ENCODE data around the gene FBXO4.

Gene FBXO4

GRCh38 chr5:41893074-41893851, 31.8 kb upstream of the FBXO4 start:
- Histone ChIP-seq H3K27ac (ENCODE audit: low read depth, low read length) (no peak overlapping the region), H3K4me3 (ENCODE audit: low read length) (no peak overlapping the region), H3K27me3 (ENCODE audit: control insufficient read depth, insufficient read depth, low read length) (no peaks in the 10 kb centered on the region), H3K4me1 (ENCODE audit: control insufficient read depth, insufficient read depth, low read length) (no peaks in the 10 kb centered on the region), H3K36me3 (ENCODE audit: control insufficient read depth, insufficient read depth, low read length) (no peaks in the 10 kb centered on the region), H3K9ac (ENCODE audit: low read length) (no peak overlapping the region)

- Histone ChIP-seq H3K27me3 (ENCODE audit: control insufficient read depth, insufficient read depth, low read length) (no peaks in the 10 kb centered on the region), H3K4me1 (ENCODE audit: control insufficient read depth, insufficient read depth, low read length) (no peaks in the 10 kb centered on the region), H3K27ac (ENCODE audit: low read depth, low read length) (no peak overlapping the region), H3K36me3 (ENCODE audit: control insufficient read depth, insufficient read depth, low read length) (no peaks in the 10 kb centered on the region), H3K4me3 (ENCODE audit: low read length) (no peak overlapping the region), H3K9ac (ENCODE audit: low read length) (no peak overlapping the region)
These were observed 28.9 kb upstream of the FBXO4 start for GRCh38 chr5:41896230-41896629.

GRCh38 chr5:41903382-41903891, 21.6 kb upstream of the FBXO4 start:
- Histone ChIP-seq H3K36me3 (ENCODE audit: control insufficient read depth, insufficient read depth, low read length) (no peaks in the 10 kb centered on the region), H3K4me3 (ENCODE audit: low read length) (peak overlapping the region; percentile 68), H3K9ac (ENCODE audit: low read length) (no peak overlapping the region), H3K4me1 (ENCODE audit: control insufficient read depth, insufficient read depth, low read length) (peaks cover 7% of the 10 kb centered on the region), H3K27ac (ENCODE audit: low read depth, low read length) (peak overlapping the region; percentile 87), H3K27me3 (ENCODE audit: control insufficient read depth, insufficient read depth, low read length) (no peaks in the 10 kb centered on the region)

- H3K27ac ChIP-seq (ENCODE audit: low read depth, low read length) = peak within 1 kb of the TSS; percentile 87
- peaks cover 7% of the 10 kb centered on the region for H3K4me1 ChIP-seq (ENCODE audit: control insufficient read depth, insufficient read depth, low read length)
- peak within 1 kb of the TSS; percentile 90 for H3K4me3 ChIP-seq (ENCODE audit: low read length)
- no peaks in the 10 kb centered on the region for H3K27me3 ChIP-seq (ENCODE audit: control insufficient read depth, insufficient read depth, low read length)
- peak within 1 kb of the TSS; percentile 87 for H3K9ac ChIP-seq (ENCODE audit: low read length)
- no peaks in the 10 kb centered on the region for H3K36me3 ChIP-seq (ENCODE audit: control insufficient read depth, insufficient read depth, low read length)
These were observed 20.9 kb upstream of the FBXO4 start, which contains the start of gene RIMOC1 for GRCh38 chr5:41903892-41904799. RIMOC1 (plus strand) TSS chr5:41904344; CDS start chr5:41904368, 24 bp downstream.

GRCh38 chr5:41906151-41906550, 18.9 kb upstream of the FBXO4 start:
- H3K36me3 ChIP-seq (ENCODE audit: control insufficient read depth, insufficient read depth, low read length) = peaks cover 4% of the 10 kb centered on the region
- H3K4me3 ChIP-seq (ENCODE audit: low read length) = no peak overlapping the region
- H3K27me3 ChIP-seq (ENCODE audit: control insufficient read depth, insufficient read depth, low read length) = no peaks in the 10 kb centered on the region
- H3K27ac ChIP-seq (ENCODE audit: low read depth, low read length) = no peak overlapping the region
- H3K9ac ChIP-seq (ENCODE audit: low read length) = no peak overlapping the region
- H3K4me1 ChIP-seq (ENCODE audit: control insufficient read depth, insufficient read depth, low read length) = peaks cover 7% of the 10 kb centered on the region

GRCh38 chr5:41908374-41909079, 16.6 kb upstream of the FBXO4 start:
- no peak overlapping the region for H3K4me3 ChIP-seq (ENCODE audit: low read length)
- H3K9ac ChIP-seq (ENCODE audit: low read length) = no peak overlapping the region

GRCh38 chr5:41918105-41918504, 7.0 kb upstream of the FBXO4 start:
- no peak overlapping the region for H3K27ac ChIP-seq (ENCODE audit: low read depth, low read length)
- H3K27me3 ChIP-seq (ENCODE audit: control insufficient read depth, insufficient read depth, low read length) = no peaks in the 10 kb centered on the region
- no peak overlapping the region for H3K9ac ChIP-seq (ENCODE audit: low read length)
- H3K4me1 ChIP-seq (ENCODE audit: control insufficient read depth, insufficient read depth, low read length) = no peaks in the 10 kb centered on the region
- peaks cover 15% of the 10 kb centered on the region for H3K36me3 ChIP-seq (ENCODE audit: control insufficient read depth, insufficient read depth, low read length)
- no peak overlapping the region for H3K4me3 ChIP-seq (ENCODE audit: low read length)

More at GRCh38 chr5:41908374-41909079, 16.6 kb upstream of the FBXO4 start:
- peaks cover 16% of the 10 kb centered on the region for H3K36me3 ChIP-seq (ENCODE audit: control insufficient read depth, insufficient read depth, low read length)
- peak overlapping the region; percentile 70 for H3K27ac ChIP-seq (ENCODE audit: low read depth, low read length)
- H3K27me3 ChIP-seq (ENCODE audit: control insufficient read depth, insufficient read depth, low read length) = no peaks in the 10 kb centered on the region
- peaks cover 7% of the 10 kb centered on the region for H3K4me1 ChIP-seq (ENCODE audit: control insufficient read depth, insufficient read depth, low read length)

GRCh38 chr5:41921166-41921565, 3.9 kb upstream of the FBXO4 start:
- H3K4me1 ChIP-seq (ENCODE audit: control insufficient read depth, insufficient read depth, low read length) = peaks cover 6% of the 10 kb centered on the region

GRCh38 chr5:41921874-41922273, 3.2 kb upstream of the FBXO4 start:
- H3K27ac ChIP-seq (ENCODE audit: low read depth, low read length) = no peak overlapping the region
- no peak overlapping the region for H3K9ac ChIP-seq (ENCODE audit: low read length)
- H3K4me1 ChIP-seq (ENCODE audit: control insufficient read depth, insufficient read depth, low read length) = peaks cover 6% of the 10 kb centered on the region
- H3K27me3 ChIP-seq (ENCODE audit: control insufficient read depth, insufficient read depth, low read length) = no peaks in the 10 kb centered on the region
- H3K4me3 ChIP-seq (ENCODE audit: low read length) = no peak overlapping the region
- H3K36me3 ChIP-seq (ENCODE audit: control insufficient read depth, insufficient read depth, low read length) = peaks cover 13% of the 10 kb centered on the region

More at GRCh38 chr5:41921166-41921565, 3.9 kb upstream of the FBXO4 start:
- H3K27ac ChIP-seq (ENCODE audit: low read depth, low read length) = no peak overlapping the region
- H3K27me3 ChIP-seq (ENCODE audit: control insufficient read depth, insufficient read depth, low read length) = no peaks in the 10 kb centered on the region
- no peak overlapping the region for H3K9ac ChIP-seq (ENCODE audit: low read length)
- no peak overlapping the region for H3K4me3 ChIP-seq (ENCODE audit: low read length)
- peaks cover 13% of the 10 kb centered on the region for H3K36me3 ChIP-seq (ENCODE audit: control insufficient read depth, insufficient read depth, low read length)

GRCh38 chr5:41924526-41924871, 582 bp upstream of the FBXO4 start:
- H3K27ac ChIP-seq (ENCODE audit: low read depth, low read length) = peak overlapping the region; percentile 89

GRCh38 chr5:41925555-41925951, 472 bp downstream of the FBXO4 start:
- H3K9ac ChIP-seq (ENCODE audit: low read length) = peak overlapping the region; percentile 89
- no peaks in the 10 kb centered on the region for H3K27me3 ChIP-seq (ENCODE audit: control insufficient read depth, insufficient read depth, low read length)
- H3K36me3 ChIP-seq (ENCODE audit: control insufficient read depth, insufficient read depth, low read length) = peaks cover 2% of the 10 kb centered on the region
- H3K4me3 ChIP-seq (ENCODE audit: low read length) = peak overlapping the region; percentile 94
- peaks cover 6% of the 10 kb centered on the region for H3K4me1 ChIP-seq (ENCODE audit: control insufficient read depth, insufficient read depth, low read length)
- H3K27ac ChIP-seq (ENCODE audit: low read depth, low read length) = peak overlapping the region; percentile 89

More at GRCh38 chr5:41924526-41924871, 582 bp upstream of the FBXO4 start:
- Histone ChIP-seq H3K36me3 (ENCODE audit: control insufficient read depth, insufficient read depth, low read length) (peaks cover 2% of the 10 kb centered on the region), H3K4me1 (ENCODE audit: control insufficient read depth, insufficient read depth, low read length) (peaks cover 6% of the 10 kb centered on the region), H3K27me3 (ENCODE audit: control insufficient read depth, insufficient read depth, low read length) (no peaks in the 10 kb centered on the region), H3K9ac (ENCODE audit: low read length) (peak overlapping the region; percentile 89), H3K4me3 (ENCODE audit: low read length) (peak overlapping the region; percentile 94)

GRCh38 chr5:41927604-41928003, 2.5 kb downstream of the FBXO4 start:
- peaks cover 6% of the 10 kb centered on the region for H3K4me1 ChIP-seq (ENCODE audit: control insufficient read depth, insufficient read depth, low read length)
- H3K27ac ChIP-seq (ENCODE audit: low read depth, low read length) = no peak overlapping the region
- H3K9ac ChIP-seq (ENCODE audit: low read length) = no peak overlapping the region
- no peak overlapping the region for H3K4me3 ChIP-seq (ENCODE audit: low read length)
- no peaks in the 10 kb centered on the region for H3K36me3 ChIP-seq (ENCODE audit: control insufficient read depth, insufficient read depth, low read length)
- H3K27me3 ChIP-seq (ENCODE audit: control insufficient read depth, insufficient read depth, low read length) = no peaks in the 10 kb centered on the region
